GM12872 (cell line): ENCODE data around the gene DEDD2.

Source experiments
- CTCF ChIP-seq: IDR thresholded peaks from 3 replicates; pipeline ENCODE4 v1.5.1; 2011; ENCODE audit warnings: low read depth, mild to moderate bottlenecking, low read length, moderate library complexity; ENCODE audit not compliant: insufficient read depth

The DEDD2 gene

DNA sequence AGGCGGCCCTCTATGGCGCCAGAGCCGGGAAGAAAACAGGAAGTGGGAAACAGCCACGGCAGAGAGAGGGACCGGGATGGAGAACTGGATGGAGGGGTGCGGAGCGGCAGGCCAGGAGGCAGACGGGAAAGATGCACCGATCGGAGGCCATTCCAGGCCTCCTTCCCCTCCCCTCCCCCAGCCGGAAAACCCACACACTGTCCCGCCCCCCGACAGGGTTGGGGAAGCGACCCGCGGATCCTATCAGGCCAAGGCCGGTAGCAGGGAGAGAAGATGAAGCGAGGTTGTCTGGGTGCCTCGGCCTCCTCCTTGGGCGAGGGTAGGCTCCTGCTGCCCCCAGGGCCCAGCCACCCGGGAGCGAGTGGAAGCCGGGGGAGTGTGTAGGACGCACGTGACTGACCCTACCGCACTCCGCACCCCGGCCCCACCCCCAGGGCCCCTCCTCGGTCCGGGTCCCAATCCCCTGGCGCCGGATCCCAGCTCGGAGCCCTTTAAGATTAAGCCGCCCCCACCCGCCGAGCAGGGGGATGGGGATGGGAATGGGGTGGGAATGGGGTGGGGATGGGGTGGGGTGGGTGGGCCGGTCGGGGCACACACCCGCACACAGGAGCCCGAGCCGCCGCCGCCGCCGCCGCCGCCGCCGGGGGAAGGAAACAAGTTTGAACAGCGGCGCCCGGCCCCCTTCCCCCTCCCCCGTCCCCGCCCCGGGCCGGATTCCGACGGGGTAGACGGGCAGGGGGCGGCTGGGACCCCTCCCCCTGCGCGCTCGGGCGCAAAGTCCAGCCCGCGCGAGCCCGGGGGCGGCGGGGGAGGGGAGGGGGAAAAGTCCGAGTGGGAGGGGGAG is 36.0 kb upstream of the DEDD2 start:
- TF ChIP-seq CTCF = no peak

- no peak for TF ChIP-seq CTCF
Observed at GRCh38 chr19:42252365-42253244, 35.1 kb upstream of the DEDD2 start.

GRCh38 chr19:42251572-42252358 is 34.3 kb upstream of the DEDD2 start:
- no peak for TF ChIP-seq CTCF

DNA sequence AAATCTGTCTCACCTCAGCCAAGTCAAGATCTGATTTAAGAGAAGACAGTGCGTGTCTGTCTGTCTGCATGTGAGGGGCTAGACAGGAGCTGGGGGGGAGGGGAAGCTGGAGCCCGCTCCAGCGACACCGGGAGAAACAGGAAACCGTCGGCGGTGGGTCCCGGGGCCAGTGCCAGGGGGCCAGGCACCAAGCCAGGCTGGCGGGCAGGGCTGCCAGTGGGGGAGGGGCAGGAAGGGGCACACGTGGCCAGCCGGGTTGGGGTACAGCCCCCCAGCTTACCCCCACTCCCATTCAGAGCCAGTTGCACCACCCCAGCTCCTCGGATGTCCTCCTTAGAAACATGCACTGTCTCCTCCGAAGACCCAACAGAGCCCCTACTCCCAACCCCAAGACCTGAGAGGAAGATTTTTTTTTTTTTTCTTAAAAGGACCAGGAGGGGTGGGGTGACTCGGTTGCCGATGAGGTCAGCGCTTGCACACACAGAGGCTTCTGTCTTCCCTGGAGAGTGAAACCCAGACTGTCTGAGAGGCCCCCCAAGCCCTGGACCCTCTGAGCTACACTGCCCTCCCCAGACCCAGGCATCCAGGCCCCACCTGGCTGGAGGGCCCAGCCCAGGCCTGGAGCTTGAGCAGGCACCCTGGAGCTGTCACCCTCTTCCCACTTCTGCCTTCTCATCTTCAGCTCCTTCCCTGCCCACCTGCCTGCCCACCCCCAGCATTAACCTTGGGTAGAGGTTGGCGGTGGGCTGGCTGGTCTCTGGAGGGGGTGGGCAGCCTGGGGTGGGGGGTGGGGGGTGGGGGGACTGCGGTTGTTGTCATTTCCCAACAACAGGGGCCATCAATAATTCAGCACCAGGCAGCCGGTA is 33.4 kb upstream of the DEDD2 start:
- TF ChIP-seq CTCF = no peak

- TF ChIP-seq CTCF = no peak
Observed at GRCh38 chr19:42250183-42250665, 32.7 kb upstream of the DEDD2 start.

DNA sequence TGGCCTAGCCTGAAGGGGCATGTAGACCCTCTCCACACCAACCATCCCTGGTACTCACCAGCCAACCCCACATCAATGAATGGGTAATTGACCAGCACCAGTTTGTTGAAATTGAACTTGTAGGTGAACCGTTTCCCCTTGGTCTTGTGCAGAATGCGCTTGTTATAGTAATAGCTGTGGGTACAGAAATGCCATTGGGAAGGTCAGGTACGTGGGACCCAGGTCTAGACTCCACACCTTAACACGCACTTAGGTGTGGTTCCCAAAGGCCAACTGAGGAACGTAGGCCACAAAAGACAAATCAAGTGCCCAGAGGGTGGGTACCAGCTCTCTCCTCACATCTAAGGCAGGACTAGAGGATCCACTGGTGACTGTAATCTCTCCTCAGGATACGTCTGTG is 32.3 kb upstream of the DEDD2 start:
- no peak for TF ChIP-seq CTCF
